HG03066 (cell line): ENCODE measurements around the gene FXYD3.

Experiments
- ATAC-seq: cut with Tn5 transposase; IDR thresholded peaks from one replicate; pipeline ENCODE4 v1.9.1; 2021; ENCODE audit warnings: low read depth; ENCODE audit not compliant: unreplicated experiment

The FXYD3 gene

DNA sequence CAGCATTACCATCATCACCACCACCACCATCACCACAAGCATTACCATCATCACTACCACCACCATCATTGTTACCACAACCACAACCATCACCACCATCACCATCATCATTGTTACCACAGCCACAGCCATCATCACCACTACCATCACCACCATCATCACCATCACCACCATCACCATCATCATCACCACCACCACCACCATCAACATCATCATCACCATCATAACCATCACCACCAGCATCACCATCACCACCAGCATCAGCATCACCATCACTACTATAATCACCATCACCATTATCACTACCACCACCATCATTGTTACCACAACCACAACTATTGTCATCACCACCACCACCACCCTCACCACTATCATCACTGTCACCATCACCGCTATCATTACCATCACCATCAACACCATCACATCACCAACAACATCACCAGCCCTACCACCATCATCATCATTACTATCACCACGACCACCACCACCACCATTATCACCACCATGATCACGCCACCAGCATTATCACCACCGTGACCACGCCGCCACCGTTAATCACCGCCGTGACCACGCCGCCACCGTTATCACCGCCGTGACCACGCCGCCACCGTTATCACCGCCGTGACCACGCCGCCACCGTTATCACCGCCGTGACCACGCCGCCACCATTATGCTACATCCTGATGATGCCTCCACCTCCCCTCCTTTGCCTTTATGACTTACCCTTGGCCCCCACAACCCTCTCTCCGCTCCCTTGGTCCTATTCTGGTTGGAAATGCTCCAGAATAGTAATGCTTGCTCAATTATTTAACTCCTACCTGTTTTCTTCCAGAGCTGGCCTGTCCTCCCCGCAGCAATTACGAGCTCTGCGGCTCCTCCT, 10.0 kb upstream of the FXYD3 start:
- ATAC-seq: no peak

GRCh38 chr19:35106291-35106583, 9.4 kb upstream of the FXYD3 start:
- ATAC-seq: no peak

DNA sequence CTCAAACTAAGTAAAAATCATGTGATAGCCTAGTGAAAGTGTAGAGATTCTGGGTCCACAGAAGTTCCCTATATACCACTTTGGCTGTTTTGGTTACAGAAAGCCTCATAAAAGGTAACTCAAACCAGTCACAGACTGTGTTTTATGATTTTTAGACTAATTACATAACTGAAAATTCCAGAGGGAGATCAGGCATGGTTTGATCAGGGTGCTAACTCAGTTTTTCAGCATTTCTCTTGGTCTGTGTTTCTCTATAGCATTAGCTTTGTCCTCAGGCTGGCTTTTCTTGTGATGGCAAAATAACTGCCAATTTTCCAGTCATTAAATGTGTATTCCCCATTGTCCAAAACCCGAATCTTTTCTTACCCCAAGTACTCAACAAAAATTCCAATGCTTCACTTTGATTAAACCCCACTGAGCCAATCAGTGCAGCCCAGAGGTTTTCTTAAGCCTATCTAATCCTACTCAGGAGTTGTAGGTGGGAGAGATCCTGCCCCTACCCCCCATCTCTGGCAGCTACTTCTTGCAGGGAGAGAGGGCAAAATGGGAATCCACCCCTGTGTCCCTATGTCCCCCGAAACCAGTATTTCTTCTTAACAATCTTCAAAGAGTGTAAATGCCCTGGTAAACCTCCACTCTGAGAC, 8.6 kb upstream of the FXYD3 start:
- no peak for ATAC-seq

DNA sequence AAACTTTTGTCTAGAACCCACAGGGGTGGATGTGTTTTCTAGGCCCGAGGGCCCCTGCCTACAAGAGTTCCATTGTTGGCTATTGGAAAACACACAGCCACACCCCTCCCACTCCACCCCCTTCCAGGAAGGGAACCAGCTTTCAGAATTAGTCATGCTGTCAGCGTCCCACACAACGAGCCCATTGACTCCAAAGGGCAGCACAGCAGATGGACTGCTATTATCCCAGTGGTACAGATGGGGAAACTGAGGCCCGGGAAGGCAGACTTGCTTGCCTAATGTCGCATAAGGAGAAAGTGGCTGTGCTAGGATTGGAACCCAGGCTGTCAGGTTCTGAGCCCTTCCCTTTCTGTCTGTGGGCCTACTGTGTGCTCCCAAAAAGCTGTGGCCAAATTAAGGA, 8.1 kb upstream of the FXYD3 start:
- no peak for ATAC-seq

DNA sequence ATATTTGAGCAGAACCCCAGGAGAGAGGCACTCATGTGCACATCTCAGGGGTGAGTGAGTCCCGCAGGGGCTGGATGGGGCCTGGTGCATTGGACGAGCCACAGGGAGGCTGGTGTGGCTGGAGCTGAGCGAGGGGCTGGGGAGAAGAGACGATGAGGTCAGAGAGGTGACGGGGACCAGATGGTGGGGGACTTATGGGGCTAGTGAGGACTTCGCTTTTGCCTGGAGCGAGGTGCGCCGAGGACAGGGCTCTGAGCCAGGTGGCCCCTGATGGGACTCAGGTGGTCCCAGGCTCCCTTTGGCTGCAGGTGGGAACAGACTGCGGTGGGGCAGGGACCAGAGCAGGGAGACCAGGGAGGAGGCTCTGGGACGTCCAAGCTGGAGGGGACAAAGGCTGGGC, 6.9 kb upstream of the FXYD3 start:
- ATAC-seq: no peak

- no peak for ATAC-seq
These were observed 6.1 kb upstream of the FXYD3 start for GRCh38 chr19:35109395-35110112.

DNA sequence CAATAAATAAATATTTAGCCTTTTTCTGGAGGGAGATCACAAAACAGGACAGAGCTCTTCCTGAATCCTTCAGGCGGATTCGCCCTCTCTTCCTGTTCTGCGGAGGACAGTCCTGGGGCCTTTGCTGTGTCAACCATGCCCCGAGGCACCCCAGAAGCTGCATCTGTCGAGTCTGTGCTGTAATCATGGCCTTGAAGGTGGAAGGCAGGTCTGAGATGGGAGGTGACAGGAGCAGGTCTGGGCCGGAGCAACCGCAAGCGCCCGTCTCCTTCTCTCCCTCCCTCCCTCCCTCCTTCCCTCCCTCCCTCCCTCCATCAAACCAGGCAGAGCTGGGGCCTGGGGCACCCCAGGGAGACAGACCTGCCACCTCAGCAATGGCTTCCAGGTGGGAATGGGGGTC, 4.6 kb upstream of the FXYD3 start:
- no peak for ATAC-seq

- no peak for ATAC-seq
These were observed 2.5 kb upstream of the FXYD3 start for GRCh38 chr19:35112995-35113688.

DNA sequence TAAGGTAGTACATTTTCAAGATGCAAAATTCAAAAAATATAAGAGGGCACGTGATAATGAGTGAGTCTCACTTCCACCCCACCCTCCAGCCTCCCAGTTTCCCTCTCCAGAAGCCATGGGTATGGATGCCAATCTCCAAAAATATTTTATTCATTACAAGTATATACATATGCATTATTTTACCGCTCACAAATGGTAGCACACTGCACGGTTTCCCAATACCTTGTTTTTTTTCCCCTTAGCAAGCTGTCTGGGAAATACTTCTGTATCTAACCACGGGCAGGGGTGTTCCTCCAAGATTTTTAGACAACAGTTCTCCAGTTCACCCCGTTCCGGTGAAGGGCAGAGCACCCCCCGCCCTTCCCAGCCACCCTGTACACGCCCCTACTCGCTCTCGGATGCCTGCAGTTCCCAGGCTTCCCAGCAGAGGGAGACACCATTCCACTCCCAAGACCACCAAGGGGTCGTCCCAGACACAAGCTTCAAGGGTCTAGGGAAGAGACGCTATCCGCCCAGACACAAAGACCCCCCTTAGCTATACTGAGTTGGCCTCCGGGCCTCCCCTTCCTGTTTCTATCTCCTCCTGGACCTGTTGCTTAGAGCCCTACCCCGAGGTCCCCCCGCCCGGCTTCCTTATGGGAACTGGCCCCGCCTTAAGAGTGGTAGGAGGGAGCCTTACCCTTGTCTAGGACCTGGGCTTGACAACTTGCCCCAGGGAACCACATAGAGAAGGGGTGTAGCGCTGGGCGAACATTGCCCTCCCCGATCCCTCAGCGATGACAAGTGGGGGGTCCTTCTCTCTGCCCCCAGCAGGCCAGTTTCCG, 1.1 kb upstream of the FXYD3 start:
- ATAC-seq: no peak

DNA sequence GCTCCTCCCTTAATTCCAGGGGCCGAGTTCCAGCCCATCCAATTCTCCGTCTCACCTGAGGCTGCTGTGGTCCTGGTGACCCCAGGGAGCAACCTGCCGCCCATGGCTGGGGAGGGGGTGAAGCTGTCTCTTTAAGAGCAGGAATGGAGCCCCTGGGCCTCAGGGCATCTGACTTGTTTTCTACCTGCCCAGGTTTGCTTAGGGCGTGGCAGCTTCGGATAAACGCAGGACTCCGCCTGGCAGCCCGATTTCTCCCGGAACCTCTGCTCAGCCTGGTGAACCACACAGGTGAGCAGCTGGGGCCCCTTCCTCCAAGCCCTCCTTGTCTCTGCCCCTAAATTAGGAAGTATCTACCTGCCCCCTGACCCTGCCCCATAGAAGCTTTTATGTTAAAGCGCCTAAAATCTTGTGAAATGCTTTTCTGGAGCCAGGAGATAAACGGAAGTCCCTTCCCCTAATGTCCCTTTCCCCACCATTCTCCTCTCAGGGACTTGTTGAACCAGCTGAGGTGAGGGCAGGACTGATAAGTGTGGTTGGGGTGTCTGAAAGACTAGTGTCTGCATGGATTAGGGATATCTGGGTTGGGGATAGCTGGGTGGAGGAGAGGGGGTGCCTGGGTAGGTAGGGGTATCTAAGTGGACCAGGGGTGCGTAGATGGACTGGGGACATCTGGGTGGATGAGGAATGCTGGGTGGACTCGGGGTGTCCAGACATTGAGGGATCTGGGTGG, 614 bp downstream of the FXYD3 start:
- ATAC-seq: no peak

GRCh38 chr19:35117116-35117515, 1.5 kb downstream of the FXYD3 start:
- no peak for ATAC-seq

- no peak for ATAC-seq
These were observed 2.2 kb downstream of the FXYD3 start for GRCh38 chr19:35117799-35118198.

DNA sequence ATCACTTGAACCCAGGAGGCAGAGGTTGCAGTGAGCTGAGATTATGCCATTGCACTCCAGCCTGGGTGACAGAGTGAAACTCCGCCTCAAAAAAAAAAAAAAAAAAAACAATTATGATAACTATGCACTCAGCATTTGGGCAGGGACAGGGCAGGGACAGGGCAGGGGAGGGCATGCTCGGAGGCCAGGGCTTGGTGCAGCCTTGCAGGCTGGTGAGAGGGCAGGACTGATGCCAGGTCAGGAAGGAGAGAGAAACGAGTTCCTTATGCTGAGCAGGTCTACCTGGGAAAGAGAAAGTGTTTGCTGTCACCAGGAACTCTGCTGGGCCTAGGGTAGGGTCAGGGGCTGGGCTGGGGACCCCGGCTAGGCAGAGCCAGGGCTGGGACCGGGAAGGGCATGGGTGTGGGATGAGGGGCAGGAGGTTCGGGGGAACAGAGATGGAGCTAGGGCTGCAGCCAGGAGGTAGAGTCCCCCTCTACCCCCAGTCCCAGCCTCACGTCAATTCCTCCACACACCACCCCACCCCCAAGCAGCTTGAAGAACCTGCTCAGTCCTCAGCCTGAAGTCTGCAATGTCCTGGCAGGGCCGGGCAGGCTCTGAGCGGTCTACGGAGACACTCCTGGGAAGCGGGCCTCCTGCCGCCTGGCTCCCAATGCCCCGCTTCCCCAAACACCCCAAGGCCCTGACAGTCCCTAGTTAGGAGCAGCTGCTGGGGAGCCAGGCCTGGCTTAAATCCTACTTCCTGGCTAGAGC, 2.8 kb downstream of the FXYD3 start:
- ATAC-seq: no peak

DNA sequence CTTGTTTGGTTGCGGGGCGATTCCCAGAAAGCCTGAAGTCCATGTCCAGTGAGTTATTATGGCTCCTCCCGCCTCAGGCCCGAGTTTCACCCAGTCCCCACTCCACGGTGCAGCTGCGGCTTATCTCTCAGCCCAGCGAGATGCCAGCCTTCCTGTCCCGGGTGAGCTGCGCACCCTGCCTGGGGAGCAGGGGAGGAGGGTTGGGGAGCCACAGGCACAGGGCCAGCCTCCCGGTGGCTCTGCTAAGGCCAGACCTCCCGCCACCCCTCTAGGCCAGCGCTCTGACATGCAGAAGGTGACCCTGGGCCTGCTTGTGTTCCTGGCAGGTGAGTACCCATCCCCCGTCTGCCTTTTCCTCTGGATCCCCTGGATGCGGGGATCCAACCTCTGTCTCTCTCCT, 3.5 kb downstream of the FXYD3 start:
- no peak for ATAC-seq

- no peak for ATAC-seq
These were observed 4.0 kb downstream of the FXYD3 start for GRCh38 chr19:35119578-35120155.

DNA sequence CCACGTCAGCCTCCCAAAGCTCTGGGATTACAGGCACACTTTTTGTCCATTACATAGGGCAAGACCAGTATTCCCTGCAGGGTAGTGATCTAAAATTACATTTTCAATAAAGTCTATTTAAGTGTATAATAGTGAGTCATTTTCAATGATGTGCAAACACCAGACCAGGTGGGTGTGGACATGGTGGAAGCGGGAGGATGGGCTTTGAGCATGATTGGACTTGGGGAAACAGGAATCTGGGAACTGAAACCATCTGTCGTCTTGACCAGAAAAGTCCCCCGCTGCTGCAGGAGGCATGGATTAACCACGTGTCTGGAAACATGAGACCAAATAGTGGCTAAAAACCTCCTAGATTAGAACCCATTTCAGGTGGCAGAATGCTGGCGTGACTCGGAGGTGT, 4.9 kb downstream of the FXYD3 start:
- no peak for ATAC-seq

GRCh38 chr19:35120898-35121297, 5.3 kb downstream of the FXYD3 start:
- no peak for ATAC-seq

DNA sequence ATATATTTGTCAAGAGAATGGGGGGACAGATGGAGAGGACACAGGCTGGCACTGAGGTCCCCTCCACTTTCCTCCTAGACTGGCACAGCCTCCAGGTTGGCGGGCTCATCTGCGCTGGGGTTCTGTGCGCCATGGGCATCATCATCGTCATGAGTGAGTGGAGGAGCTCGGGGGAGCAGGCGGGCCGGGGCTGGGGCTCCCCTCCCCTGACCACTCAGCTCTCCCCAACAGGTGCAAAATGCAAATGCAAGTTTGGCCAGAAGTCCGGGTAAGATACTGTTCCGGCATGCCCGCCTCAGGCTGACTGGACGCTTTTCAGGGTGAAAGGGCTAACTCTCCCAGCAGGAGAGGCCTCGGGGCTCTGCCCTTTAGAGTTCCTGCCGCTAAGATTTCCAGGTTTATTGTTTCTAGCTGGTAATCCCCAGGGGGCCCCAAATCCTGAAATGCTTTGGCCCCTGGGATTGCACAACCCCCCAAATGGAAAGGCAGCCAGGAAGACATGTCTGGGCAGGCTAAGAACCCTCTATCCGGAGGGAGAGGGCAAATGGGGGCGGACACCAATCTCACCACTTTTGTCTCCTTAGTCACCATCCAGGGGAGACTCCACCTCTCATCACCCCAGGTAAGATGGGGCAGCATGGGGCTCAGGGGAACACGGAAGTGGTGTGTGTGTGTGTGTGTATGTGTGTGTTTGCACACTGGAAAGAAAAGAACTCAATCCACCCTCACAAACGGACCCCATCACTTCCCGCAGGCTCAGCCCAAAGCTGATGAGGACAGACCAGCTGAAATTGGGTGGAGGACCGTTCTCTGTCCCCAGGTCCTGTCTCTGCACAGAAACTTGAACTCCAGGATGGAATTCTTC, 7.3 kb downstream of the FXYD3 start:
- no peak for ATAC-seq
